Measurements from ENCODE around the gene RPL13A.

DNA sequence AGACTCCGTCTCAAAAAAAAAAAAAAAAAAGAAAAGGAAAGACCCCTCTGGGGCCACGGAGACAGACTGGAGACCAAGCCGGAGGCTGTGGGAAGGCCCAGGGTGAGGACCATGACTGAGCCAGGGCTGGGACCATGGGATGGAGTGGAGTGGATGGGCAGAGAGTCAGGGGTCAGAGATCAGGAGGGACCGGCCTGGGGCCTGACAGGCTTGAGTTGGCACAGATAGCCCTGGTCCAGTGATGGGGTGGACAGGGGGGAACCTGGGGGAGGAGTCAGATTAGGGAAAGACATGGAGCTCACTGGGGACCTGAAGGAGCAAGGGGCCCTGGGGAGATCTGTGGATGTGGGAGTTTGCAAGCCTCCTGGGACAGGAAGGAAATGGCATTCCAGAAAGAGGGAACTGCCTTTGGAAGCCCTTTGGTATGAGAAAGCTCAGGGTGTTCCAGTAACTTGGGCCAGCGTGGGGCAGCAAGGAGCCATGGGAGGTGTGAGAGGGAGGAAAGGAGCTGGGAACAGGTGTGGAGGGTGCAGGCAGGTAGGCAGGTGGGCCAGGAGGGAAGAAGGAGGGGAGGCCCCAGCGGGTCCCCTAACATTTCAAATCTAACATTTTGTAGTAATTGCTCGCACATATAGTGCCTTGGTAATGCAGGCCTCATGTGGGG is 6.3 kb upstream of the RPL13A start:
- no peak for TF ChIP-seq EP300 (IDR thresholded peaks at IDR 0.05; ENCODE audit: borderline replicate concordance in 1 of 2, low read depth in 1 of 2, low read length in 1 of 2)
- TF ChIP-seq RCOR1 (IDR thresholded peaks at IDR 0.05; ENCODE audit: low read length): no peak
- TF ChIP-seq, protein P1, sequence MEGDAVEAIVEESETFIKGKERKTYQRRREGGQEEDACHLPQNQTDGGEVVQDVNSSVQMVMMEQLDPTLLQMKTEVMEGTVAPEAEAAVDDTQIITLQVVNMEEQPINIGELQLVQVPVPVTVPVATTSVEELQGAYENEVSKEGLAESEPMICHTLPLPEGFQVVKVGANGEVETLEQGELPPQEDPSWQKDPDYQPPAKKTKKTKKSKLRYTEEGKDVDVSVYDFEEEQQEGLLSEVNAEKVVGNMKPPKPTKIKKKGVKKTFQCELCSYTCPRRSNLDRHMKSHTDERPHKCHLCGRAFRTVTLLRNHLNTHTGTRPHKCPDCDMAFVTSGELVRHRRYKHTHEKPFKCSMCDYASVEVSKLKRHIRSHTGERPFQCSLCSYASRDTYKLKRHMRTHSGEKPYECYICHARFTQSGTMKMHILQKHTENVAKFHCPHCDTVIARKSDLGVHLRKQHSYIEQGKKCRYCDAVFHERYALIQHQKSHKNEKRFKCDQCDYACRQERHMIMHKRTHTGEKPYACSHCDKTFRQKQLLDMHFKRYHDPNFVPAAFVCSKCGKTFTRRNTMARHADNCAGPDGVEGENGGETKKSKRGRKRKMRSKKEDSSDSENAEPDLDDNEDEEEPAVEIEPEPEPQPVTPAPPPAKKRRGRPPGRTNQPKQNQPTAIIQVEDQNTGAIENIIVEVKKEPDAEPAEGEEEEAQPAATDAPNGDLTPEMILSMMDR (IDR thresholded peaks at IDR 0.05): no peak
- no peak for TF ChIP-seq CHD2 (IDR thresholded peaks at IDR 0.05; ENCODE audit: low read length, partially characterized antibody)
- TF ChIP-seq GABPA (IDR thresholded peaks at IDR 0.05; ENCODE audit: low read depth): no peak
- TF ChIP-seq FOXM1 (IDR thresholded peaks at IDR 0.05; ENCODE audit: low read depth): no peak
- TF ChIP-seq, protein P2, sequence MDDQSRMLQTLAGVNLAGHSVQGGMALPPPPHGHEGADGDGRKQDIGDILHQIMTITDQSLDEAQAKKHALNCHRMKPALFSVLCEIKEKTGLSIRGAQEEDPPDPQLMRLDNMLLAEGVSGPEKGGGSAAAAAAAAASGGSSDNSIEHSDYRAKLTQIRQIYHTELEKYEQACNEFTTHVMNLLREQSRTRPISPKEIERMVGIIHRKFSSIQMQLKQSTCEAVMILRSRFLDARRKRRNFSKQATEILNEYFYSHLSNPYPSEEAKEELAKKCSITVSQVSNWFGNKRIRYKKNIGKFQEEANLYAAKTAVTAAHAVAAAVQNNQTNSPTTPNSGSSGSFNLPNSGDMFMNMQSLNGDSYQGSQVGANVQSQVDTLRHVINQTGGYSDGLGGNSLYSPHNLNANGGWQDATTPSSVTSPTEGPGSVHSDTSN (IDR thresholded peaks at IDR 0.05): no peak
- no peak for TF ChIP-seq MXI1 (IDR thresholded peaks at IDR 0.05; ENCODE audit: low read depth, low read length)
- TF ChIP-seq YY1 (IDR thresholded peaks at IDR 0.05; ENCODE audit: low read depth): no peak
- no peak for TF ChIP-seq POLR2AphosphoS5 (IDR thresholded peaks at IDR 0.05; ENCODE audit: low read depth, low read length)
- TF ChIP-seq RFX5 (IDR thresholded peaks at IDR 0.05; ENCODE audit: low read length): no peak
- TF ChIP-seq RXRA (IDR thresholded peaks at IDR 0.05; ENCODE audit: borderline replicate concordance, low read depth): no peak
- TF ChIP-seq, protein P3, sequence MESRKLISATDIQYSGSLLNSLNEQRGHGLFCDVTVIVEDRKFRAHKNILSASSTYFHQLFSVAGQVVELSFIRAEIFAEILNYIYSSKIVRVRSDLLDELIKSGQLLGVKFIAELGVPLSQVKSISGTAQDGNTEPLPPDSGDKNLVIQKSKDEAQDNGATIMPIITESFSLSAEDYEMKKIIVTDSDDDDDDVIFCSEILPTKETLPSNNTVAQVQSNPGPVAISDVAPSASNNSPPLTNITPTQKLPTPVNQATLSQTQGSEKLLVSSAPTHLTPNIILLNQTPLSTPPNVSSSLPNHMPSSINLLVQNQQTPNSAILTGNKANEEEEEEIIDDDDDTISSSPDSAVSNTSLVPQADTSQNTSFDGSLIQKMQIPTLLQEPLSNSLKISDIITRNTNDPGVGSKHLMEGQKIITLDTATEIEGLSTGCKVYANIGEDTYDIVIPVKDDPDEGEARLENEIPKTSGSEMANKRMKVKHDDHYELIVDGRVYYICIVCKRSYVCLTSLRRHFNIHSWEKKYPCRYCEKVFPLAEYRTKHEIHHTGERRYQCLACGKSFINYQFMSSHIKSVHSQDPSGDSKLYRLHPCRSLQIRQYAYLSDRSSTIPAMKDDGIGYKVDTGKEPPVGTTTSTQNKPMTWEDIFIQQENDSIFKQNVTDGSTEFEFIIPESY (IDR thresholded peaks at IDR 0.05; ENCODE audit: borderline replicate concordance, low read depth): no peak
- TF ChIP-seq JUND (IDR thresholded peaks at IDR 0.05): no peak

Data from SK-N-SH (cell line).